SK-N-SH treated with all-trans-retinoic acid at 6 μM for 48 hours (cell line): ENCODE results near the gene LRFN5.

ENCODE experiments used
- BACH2 ChIP-seq: fragments of 250-450 bp; sonication (Bioruptor Pico); IDR thresholded peaks from 2 replicates; pipeline ENCODE4 v1.9.0; 2021; ENCODE audit warnings: mild to moderate bottlenecking, borderline replicate concordance
- CREB5 ChIP-seq: fragments of 250-450 bp; sonication (Bioruptor Pico); IDR thresholded peaks from 2 replicates; pipeline ENCODE4 v1.5.1; 2020; ENCODE audit warnings: low read depth, mild to moderate bottlenecking, moderate library complexity
- GLIS3 ChIP-seq: fragments of 250-450 bp; sonication (Bioruptor Pico); IDR thresholded peaks from 2 replicates; pipeline ENCODE4 v1.5.0; 2020; ENCODE audit warnings: mild to moderate bottlenecking, moderate library complexity
- ISL1 ChIP-seq: fragments of 250-450 bp; sonication (Bioruptor Pico); IDR thresholded peaks from 2 replicates; pipeline ENCODE4 v2.1.2; 2022; ENCODE audit warnings: mild to moderate bottlenecking, moderate library complexity
- PATZ1 ChIP-seq: fragments of 250-450 bp; sonication (Bioruptor Pico); IDR thresholded peaks from 2 replicates; pipeline ENCODE4 v1.8.0; 2020; ENCODE audit warnings: mild to moderate bottlenecking, moderate library complexity, borderline replicate concordance
- RARB ChIP-seq: fragments of 250-450 bp; sonication (Bioruptor Pico); IDR thresholded peaks from 2 replicates; pipeline ENCODE4 v1.8.0; 2021; ENCODE audit warnings: mild to moderate bottlenecking, moderate library complexity
- TCF4 ChIP-seq: fragments of 250-450 bp; sonication (Bioruptor Pico); IDR thresholded peaks from 2 replicates; pipeline ENCODE4 v1.8.0; 2021; ENCODE audit warnings: mild to moderate bottlenecking, moderate library complexity, borderline replicate concordance
- ZFP3 ChIP-seq: fragments of 250-450 bp; sonication (Bioruptor Pico); IDR thresholded peaks from 2 replicates; pipeline ENCODE4 v1.5.0; 2020; ENCODE audit warnings: mild to moderate bottlenecking, moderate library complexity
- ZFP30 ChIP-seq: fragments of 450-650 bp; formaldehyde crosslinking; IDR thresholded peaks from 2 replicates; pipeline ENCODE4 v1.5.0; 2022; ENCODE audit warnings: mild to moderate bottlenecking, moderate library complexity
- ZNF565 ChIP-seq: fragments of 450-650 bp; formaldehyde crosslinking; conservative IDR thresholded peaks from 2 replicates; pipeline ENCODE4 v1.5.0; 2020; ENCODE audit warnings: low read depth, mild to moderate bottlenecking, moderate library complexity
- ZNF70 ChIP-seq: fragments of 450-650 bp; formaldehyde crosslinking; IDR thresholded peaks from 2 replicates; pipeline ENCODE4 v1.5.0; 2020; ENCODE audit warnings: mild to moderate bottlenecking, moderate library complexity

- TF ChIP-seq ZNF565 (CRISPR knock-in tag) (no peak), ZFP3 (no peak), RARB (no peak), ZFP30 (CRISPR knock-in tag) (no peak), BACH2 (CRISPR knock-in tag) (no peak), ISL1 (no peak), ZNF70 (CRISPR knock-in tag) (no peak), CREB5 (CRISPR knock-in tag) (no peak), GLIS3 (CRISPR knock-in tag) (no peak), TCF4 (CRISPR knock-in tag) (no peak), PATZ1 (no peak)
These were observed 132.5 kb downstream of the LRFN5 start for GRCh38 chr14:41739203-41739602.
